NCI-H2227 (cell line): Measurements from ENCODE around the gene GVQW3.

Experiments
- DNase-seq: peaks from one replicate; lab custom pipeline; 2025; ENCODE audit not compliant: unreplicated experiment; lab: John Stamatoyannopoulos, UW

GVQW3 gene

GRCh38 chr11:76380977-76381719, at the start of gene GVQW3, which contains the start of gene THAP12:
Gene GVQW3, plus strand, starts transcription at chr11:76381323. Its CDS starts 506 bp downstream, at chr11:76381829.
Gene THAP12, minus strand, starts transcription at chr11:76381132. Its CDS starts 296 bp downstream, at chr11:76380836.
- peak; percentile 99 for DNase-seq

- no peak for DNase-seq
These were observed 46.2 kb upstream of the GVQW3 start for GRCh38 chr11:76334826-76335389.

GRCh38 chr11:76335842-76336241, 45.3 kb upstream of the GVQW3 start:
- no peak for DNase-seq

GRCh38 chr11:76336597-76336996, 44.5 kb upstream of the GVQW3 start:
- no peak for DNase-seq

- no peak for DNase-seq
These were observed 43.7 kb upstream of the GVQW3 start for GRCh38 chr11:76337469-76337868.

GRCh38 chr11:76337923-76338322, 43.2 kb upstream of the GVQW3 start:
- no peak for DNase-seq

- no peak for DNase-seq
These were observed 41.9 kb upstream of the GVQW3 start for GRCh38 chr11:76339221-76339620.

- DNase-seq, result no peak
These were observed 33.7 kb upstream of the GVQW3 start for GRCh38 chr11:76347466-76347865.

- DNase-seq, result no peak
These were observed 32.8 kb upstream of the GVQW3 start for GRCh38 chr11:76348348-76348747.

GRCh38 chr11:76355172-76355571, 26.0 kb upstream of the GVQW3 start:
- no peak for DNase-seq

GRCh38 chr11:76361374-76361773, 19.7 kb upstream of the GVQW3 start:
- no peak for DNase-seq

- DNase-seq, result no peak
These were observed 19.3 kb upstream of the GVQW3 start for GRCh38 chr11:76361776-76362175.

- no peak for DNase-seq
These were observed 18.4 kb upstream of the GVQW3 start for GRCh38 chr11:76362716-76363115.

GRCh38 chr11:76365038-76365679, 16.0 kb upstream of the GVQW3 start:
- DNase-seq, result peak; percentile 46

GRCh38 chr11:76368490-76368889, 12.6 kb upstream of the GVQW3 start:
- DNase-seq, result no peak

GRCh38 chr11:76369406-76369805, 11.7 kb upstream of the GVQW3 start:
- no peak for DNase-seq

GRCh38 chr11:76371170-76371569, 10.0 kb upstream of the GVQW3 start:
- DNase-seq, result no peak

GRCh38 chr11:76376746-76377558, 4.2 kb upstream of the GVQW3 start:
- DNase-seq, result no peak

- DNase-seq, result no peak
These were observed 1.3 kb upstream of the GVQW3 start for GRCh38 chr11:76379807-76380158.

GRCh38 chr11:76380159-76380976, 755 bp upstream of the GVQW3 start:
- DNase-seq, result peak; percentile 60

GRCh38 chr11:76382209-76382608, 1.1 kb downstream of the GVQW3 start:
- peak; percentile 36 for DNase-seq
